GM19025 (cell line): ENCODE measurements around the gene GPC6.
"Not testable (repeated sequence)": the region's sequence is repeated elsewhere in the genome, so short reads cannot be mapped to it uniquely, and the experiment has no call there.

Experiments
- ATAC-seq: cut with Tn5 transposase; IDR thresholded peaks from one replicate; pipeline ENCODE4 v1.9.1; 2021; ENCODE audit warnings: mild to moderate bottlenecking, low read depth, moderate library complexity; ENCODE audit not compliant: unreplicated experiment

The GPC6 gene

DNA sequence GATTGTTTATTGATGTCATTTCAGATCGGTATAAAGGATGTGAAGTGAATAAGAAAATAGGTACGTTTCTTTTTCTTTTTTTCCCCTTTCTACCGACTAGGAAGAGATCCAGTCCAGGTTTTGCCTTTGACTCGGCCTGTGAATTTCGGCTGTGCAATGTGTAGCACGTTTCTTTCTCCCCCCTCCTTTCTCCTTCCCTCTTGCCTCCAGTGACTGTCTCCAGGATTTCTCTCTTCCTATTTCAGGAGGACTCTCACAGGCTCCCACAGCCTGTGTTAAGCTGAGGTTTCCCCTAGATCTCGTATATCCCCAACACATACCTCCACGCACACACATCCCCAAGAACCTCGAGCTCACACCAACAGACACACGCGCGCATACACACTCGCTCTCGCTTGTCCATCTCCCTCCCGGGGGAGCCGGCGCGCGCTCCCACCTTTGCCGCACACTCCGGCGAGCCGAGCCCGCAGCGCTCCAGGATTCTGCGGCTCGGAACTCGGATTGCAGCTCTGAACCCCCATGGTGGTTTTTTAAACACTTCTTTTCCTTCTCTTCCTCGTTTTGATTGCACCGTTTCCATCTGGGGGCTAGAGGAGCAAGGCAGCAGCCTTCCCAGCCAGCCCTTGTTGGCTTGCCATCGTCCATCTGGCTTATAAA, at the start of gene GPC6:
GPC6 (plus strand) TSS at position 185 of the 657 bp plus-strand sequence.
- no peak for ATAC-seq

DNA sequence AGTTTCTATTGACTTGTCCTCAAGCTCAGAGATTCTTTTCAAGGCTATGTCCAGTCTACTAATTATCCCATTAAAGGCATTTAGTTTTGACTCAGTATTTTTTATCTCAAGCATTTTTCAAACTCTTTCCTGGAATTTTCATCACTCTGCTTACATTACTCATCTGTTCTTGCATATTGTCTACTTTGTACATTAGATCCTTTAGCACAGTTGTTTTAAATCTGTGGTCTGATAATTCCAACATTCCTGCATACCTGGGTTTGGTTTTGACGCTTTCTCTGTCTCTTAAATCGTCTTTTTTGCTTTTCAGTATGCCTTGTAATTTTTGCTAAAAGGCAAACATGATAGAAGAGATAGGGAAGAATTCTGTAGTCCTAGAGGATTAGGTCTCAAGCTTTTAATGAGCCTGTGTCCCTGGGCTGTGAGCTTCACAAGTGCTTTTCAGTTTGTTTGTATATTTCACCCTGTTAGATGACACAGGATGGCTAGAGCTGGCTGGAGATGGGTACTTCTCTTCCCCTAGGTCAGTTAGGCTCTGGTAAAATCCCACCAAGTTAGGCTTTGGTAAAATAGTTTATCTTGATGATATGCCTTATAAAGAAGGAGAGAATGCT, 46.1 kb upstream of the GPC6 start:
- no peak for ATAC-seq

DNA sequence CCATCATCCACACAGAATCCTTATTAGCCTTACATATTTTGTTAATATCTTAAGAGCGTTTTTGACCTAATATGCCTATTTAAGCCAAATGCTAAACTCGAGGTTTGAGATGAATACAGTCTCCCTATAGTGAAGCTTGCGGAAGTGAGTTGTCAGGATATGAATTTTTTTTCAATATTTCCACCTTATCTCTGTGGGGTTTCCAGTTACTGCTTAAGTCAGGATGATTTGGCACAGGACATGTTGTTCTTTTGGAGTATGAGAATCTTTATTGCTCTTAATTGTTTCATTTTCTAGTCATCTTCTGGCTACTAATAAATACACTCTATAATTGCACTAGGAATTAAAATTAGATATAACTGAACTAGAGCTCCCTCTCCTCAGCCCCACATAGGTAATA, 44.2 kb upstream of the GPC6 start:
- no peak for ATAC-seq

DNA sequence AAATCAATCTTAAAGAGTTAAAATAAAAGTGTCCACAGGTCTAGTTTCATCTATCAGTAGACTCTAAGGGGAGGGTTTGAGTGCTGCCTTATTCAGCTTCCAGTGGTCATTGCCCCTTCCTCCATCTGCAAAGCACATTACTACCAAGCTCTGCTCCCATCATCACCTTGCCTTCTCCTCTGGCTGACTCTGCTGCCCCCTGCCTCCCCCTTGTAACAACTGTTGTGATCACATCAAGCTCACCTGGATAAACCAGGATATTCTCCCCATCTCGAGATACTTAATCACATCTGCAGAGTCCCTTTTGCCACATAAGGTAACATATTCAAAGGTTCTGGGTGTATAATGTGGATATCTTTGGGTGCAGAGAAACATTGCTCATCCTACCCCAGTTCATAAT, 43.3 kb upstream of the GPC6 start:
- no peak for ATAC-seq

DNA sequence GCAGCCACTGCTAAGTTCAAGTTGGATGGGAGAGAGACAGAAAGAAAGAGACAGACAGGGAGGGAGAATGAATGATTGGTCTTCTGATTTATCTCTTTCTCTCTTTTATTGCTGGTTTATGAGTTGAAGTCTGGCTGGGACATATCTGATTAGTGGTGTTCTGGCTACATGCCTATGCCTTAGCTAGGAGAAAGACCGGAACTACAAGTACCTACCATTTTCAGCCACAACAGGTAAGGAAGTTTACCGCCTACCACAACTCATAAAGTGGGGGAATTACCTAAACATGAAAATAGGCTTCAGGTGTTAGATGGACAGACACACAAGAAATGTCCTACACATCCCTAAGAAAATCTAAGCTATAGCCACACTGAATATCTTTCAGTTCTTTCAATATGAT, 36.6 kb upstream of the GPC6 start:
- ATAC-seq: no peak

DNA sequence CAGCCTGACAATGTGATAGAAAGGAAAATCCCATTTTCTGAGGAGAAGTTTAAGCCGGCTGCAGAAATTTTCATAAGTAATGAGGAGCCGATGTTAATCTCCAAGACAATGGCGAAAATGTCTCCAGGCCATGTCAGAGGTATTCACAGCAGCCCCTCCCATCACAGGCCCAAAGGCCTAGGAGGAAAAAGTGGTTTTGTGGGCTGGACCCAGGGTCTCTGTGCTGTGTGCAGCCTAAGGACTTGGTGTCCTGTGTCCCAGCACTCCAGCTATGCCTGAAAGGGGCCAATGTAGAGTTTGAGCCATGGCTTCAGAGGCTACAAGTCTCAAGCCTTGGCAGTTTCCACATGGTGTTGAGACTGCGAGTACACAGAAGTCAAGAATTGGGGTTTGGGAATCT, 32.9 kb upstream of the GPC6 start:
- no peak for ATAC-seq

DNA sequence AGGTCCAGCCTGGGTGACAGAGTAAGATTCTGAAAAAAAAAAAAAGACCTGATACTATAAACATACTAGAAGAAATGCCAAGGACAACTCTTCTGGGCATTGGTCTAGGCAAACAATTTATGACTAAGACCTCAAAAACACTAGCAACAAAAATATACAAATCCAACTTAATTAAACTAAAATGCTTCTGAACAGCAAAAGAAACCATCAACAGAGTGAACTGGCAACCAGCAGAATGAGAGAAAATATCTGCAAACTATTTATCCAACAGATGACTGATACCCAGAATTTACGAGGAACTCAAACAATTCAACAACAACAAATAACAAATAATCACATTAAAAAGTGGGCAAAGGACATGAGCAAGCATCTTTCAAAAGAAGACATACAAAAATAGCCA, 26.8 kb upstream of the GPC6 start:
- ATAC-seq: no peak

DNA sequence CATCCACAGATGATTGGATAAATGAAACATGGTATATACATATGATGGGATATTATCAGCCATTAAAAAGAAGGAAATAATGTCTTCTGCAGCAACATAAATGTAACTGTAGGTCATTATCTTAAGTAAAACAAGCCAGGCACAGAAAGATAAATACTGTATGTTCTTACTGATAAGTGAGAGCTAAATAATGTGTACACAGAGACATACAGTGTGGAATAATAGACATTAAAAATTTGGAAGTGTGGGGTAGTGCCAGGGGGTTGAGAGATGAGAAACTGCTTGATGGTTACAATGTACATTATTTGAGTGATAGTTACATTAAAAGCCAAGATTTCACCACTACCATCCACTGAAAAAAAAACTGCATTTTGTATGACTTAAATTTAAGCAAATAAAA, 26.0 kb upstream of the GPC6 start:
- no peak for ATAC-seq

DNA sequence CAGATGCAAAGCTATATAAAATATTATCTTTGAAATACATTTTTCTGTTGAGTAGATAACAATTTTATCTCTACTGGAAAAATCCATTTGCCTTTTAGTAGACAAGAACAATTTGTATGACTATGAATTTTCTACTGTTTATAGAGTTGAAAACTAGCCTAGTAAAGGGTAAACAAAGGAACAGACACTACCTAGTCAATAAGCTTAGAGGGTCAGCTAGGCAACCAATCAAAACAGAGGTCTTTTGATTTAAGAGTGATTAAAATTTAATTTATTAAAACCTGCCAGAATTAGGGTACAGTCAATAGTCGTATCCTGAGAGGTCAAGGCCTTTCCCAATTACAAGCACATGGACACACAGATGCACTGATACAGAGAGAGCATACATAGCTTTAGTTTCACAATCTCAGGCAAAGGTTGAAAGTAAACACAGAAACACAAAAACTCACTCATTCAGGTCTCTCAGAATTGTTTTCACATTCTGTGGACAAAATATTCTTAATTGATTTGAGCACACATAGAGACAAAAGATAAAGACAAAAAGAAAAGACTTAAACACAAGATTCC, 24.5 kb upstream of the GPC6 start:
- ATAC-seq: no peak

DNA sequence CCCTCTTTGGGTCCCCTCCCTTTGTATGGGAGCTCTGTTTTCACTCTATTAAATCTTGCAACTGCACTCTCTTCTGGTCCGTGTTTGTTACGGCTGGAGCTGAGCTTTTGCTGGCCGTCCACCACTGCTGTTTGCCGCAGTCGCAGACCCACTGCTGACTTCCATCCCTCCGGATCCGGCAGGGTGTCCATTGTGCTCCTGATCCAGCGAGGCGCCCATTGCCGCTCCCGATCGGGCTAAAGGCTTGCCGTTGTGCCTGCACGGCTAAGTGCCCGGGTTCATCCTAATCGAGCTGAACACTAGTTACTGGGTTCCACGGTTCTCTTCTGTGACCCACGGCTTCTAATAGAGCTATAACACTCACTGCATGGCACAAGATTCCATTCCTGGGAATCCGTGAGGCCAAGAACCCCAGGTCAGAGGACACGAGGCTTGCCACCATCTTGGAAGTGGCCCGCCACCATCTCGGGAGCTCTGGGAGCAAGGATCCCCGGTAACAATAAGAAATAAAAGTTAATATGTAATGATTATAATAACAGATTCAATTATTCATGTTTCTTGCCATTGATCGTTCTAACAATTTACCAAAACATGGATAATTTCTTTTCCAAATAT, 19.7 kb upstream of the GPC6 start:
- ATAC-seq: not testable (repeated sequence)

DNA sequence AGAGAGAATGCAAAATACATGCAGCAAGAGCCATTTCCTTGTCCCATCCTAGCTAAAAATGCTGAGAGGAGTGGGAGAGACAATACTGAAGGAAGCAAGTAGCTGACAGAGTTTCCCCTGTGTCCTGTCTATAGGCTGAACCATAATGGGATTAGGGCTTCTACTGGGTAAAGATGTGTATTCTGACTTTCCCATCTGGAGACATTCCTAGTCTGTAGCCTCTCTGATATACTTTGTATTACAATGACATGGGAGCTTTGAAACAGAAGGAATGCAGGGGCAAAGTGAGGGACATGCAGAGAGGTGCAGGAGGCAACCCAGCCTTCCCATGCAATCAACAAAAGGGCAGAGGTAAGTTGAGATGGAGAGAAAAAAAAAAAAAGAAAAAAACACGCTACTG, 10.5 kb upstream of the GPC6 start:
- ATAC-seq: no peak

DNA sequence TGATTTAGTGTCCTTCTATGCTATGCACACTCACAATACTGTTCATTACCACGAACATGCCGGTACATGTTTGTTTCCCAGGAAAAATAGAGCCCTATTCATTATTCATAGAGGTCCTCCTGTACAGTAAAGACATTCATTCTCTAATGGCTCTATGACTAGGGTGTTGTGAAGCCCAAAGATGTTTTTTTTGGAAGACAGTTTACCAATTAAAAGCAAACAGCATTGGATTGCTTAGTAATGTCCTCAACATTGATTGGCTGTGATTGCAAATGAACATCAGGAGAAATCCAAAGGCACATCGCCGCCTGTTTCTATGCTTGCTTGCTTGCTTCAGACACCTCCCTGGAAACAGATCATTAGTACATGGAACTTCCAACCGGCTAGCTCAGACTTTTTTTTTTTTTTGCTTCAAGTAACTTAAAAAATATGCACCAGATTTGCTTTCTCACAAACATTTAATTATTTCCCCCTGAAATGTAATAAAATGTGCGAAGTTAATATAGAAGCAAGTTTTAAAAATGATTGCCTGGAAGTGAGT, 8.8 kb upstream of the GPC6 start:
- ATAC-seq: no peak

DNA sequence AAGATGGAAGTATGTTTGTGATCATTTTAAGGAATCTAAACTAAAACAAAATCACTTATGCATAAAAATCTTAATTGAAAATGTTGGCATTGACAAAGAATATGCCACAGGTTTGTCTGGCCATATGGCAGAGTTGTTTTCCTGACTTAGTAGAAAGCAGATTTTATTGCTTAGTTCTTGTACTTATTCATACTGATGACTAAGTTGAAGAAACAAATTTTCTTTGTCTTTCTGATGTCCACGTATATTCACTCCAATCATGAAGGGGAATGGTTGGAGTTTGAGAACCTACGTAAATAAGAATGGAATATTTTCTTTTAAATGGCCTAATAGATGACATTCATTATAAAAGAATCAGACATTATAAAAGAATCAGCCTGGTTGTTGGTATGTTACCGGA, 8.0 kb upstream of the GPC6 start:
- ATAC-seq: no peak

DNA sequence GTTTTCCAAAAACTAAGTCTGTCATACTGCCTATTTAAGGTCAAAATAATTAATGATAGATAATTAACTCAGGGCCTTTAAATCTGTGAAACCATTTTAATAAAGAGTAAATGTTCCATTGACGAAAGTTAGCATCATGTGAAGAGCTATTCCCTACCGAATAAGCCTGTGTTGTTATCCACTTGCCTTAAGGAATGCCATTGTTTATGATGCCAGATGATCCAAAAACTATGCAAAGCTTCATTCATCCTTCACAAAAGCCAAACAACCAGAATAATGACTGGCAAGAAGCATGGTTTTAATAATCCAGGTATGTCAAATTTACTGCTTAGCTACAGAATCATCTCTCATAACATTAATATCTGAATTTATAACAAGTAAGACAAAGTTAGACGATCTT, 6.5 kb upstream of the GPC6 start:
- ATAC-seq: no peak

DNA sequence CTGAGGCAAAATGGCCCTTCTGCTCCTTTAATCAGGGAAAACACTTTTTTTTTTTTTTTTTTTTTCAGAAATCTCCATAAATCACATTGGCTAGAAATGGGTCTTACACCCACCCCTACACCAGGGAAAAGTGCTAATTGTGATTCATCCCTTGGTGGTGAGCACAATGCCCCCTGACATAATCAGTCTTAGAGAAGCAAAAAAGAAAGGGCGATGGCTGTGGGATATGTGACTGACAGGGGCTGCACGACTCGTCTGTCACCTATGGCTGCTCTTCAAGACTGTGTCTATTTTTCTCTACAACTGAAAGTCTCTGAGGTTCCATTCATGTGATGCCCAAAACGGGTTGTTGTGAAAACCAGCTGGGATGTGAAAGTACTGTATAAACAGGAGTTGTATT, 3.6 kb upstream of the GPC6 start:
- ATAC-seq: no peak

DNA sequence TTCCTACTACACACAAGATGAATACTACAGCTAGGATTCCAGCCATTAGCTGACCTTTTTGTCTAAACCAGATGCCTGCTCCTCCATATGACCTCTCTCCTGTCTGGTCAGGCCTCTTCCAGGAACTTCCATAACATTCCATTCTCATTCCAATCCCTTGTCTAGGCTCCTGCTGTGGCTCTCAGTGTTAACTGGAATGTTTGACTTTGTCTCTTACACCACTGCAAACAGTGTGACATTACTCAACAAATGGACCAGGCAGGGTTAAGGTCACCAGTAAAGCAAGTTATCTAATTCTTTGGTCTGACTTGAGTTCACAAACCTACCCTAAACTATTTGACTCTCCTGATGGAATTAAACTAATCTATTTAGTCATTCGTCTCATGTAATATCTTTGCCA, 2.1 kb upstream of the GPC6 start:
- ATAC-seq: no peak

DNA sequence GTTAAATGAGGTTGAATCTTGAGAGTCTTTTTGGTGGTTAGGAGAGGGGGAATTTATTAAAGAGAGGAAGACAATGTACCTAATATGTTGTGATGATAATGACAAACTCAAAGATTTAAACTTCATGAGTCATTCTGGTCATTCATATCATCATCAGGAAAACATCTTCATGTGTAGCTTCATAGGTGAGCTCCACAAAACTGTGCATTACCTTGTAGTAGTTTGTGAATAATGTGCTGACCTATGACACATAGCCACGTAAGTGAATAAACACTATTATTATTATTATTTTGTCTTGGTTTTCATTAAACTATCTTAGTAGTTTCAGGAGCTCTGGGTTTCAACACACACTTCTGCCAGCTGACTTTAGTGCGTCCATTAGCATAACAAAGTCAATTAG, 997 bp upstream of the GPC6 start:
- no peak for ATAC-seq

DNA sequence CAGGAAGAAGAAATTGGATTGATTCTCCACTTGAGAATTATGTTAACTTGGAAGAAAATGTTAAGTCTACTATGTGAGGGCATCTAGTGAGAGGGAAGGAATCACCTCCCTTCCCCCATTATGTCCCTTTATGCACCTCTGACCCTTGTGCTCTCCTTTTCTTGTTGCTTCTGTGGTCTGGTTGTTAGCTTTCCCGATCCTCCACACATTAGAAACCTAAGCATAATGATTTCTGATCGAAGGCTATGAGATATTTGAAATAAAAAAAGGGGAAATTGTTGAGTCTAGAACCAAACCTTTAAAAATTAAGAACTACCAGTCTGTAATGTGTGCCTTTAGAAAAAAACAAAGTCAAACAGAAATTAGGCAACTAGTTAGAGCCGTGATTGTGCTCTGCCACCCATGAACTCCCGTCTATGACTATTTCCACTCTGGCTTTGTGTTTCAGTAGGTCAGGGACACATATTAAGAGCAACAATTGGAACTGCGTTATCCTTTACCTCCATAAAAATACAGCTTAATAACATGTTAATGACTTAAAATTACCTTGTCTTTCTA, 463 bp upstream of the GPC6 start:
- ATAC-seq: no peak

DNA sequence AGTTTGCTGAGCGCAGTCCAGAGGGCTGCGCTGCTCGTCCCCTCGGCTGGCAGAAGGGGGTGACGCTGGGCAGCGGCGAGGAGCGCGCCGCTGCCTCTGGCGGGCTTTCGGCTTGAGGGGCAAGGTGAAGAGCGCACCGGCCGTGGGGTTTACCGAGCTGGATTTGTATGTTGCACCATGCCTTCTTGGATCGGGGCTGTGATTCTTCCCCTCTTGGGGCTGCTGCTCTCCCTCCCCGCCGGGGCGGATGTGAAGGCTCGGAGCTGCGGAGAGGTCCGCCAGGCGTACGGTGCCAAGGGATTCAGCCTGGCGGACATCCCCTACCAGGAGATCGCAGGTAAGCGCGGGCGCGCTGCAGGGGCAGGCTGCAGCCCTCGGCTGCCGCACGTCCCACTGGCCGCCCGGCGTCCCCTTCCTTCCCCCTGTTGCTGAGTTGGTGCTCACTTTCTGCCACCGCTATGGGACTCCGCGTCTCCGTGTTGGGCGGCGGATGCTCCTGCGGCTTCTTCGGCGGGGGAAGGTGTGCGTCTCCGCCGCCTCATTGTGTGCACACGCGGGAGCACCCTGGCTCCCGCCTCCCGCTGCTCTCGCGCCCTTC, 772 bp downstream of the GPC6 start:
- ATAC-seq: no peak

DNA sequence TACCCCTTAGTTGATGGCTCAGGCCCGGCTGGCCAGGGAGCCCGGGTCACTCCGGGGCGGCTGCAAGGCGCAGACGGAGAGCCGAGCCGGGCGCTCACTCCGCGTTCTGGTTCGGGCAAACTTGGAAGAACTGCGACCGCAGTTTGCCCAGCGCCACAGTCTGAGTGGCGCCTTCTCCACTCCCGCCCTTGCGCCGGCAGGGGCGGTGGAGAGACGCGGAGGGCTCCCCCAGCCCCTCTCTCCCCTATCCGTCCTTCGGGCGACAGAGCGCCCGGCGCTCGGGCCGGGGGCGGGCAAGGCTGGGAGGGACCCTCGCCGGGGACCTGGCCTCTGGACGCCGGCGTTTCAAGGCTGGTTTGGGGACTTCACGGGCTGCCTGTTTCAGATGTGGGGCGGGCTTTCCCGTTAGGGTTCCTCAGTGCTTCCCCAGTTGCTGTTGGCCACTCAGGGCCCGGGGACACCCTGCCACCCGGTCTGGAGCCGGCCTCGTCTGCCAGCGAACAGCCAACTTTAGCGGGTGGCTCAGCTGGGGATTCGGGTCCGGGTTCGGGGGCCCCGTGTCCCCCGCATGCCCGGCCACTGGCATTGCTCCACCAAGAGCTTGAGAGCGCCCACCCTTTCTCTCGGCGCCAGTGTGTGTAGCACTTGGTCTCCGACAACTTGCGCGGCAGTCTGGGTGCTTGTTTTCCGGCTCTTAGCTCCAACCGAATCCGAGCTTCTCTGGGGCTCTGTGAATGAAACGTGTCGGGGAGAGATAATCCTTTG, 1.5 kb downstream of the GPC6 start:
- ATAC-seq: no peak
